ENCODE measurements around the gene PRC1.
"Not testable (repeated sequence)": the region's sequence is repeated elsewhere in the genome, so short reads cannot be mapped to it uniquely, and the experiment has no call there.

PRC1 gene

GRCh38 chr15:90994417-90995311 is at the start of gene PRC1:
PRC1 (minus strand) TSS chr15:90994535; CDS start chr15:90994417, 118 bp downstream.
- peak; percentile 98 for DNase-seq (ENCODE audit: low read depth)

- DNase-seq (ENCODE audit: low read depth), result no peak
Measured at GRCh38 chr15:91043202-91043874, 49.0 kb upstream of the PRC1 start.

- no peak for DNase-seq (ENCODE audit: low read depth)
Measured at GRCh38 chr15:91040856-91041255, 46.5 kb upstream of the PRC1 start.

- no peak for DNase-seq (ENCODE audit: low read depth)
Measured at GRCh38 chr15:91039996-91040395, 45.7 kb upstream of the PRC1 start.

GRCh38 chr15:91032919-91033803 is 38.8 kb upstream of the PRC1 start:
- peak; percentile 33 for DNase-seq (ENCODE audit: low read depth)

GRCh38 chr15:91031796-91032195 is 37.5 kb upstream of the PRC1 start:
- DNase-seq (ENCODE audit: low read depth), result no peak

- no peak for DNase-seq (ENCODE audit: low read depth)
Measured at GRCh38 chr15:91027677-91028076, 33.3 kb upstream of the PRC1 start.

GRCh38 chr15:91023720-91024119 is 29.4 kb upstream of the PRC1 start:
- DNase-seq (ENCODE audit: low read depth), result no peak

GRCh38 chr15:91022832-91023129 is 28.4 kb upstream of the PRC1 start:
- no peak for DNase-seq (ENCODE audit: low read depth)

GRCh38 chr15:91022075-91022831 is 27.9 kb upstream of the PRC1 start, which contains the start of gene VPS33B:
VPS33B (minus strand) TSS chr15:91022594; CDS start chr15:91022249, 345 bp downstream.
- peak; percentile 89 for DNase-seq (ENCODE audit: low read depth)

GRCh38 chr15:91021516-91022074 is 27.3 kb upstream of the PRC1 start:
- DNase-seq (ENCODE audit: low read depth), result peak; percentile 55

- DNase-seq (ENCODE audit: low read depth), result no peak
Measured at GRCh38 chr15:91018158-91018557, 23.8 kb upstream of the PRC1 start.

- DNase-seq (ENCODE audit: low read depth), result no peak
Measured at GRCh38 chr15:91017716-91018115, 23.4 kb upstream of the PRC1 start.

GRCh38 chr15:91013701-91014100 is 19.4 kb upstream of the PRC1 start:
- not testable (repeated sequence) for DNase-seq (ENCODE audit: low read depth)

- DNase-seq (ENCODE audit: low read depth), result no peak
Measured at GRCh38 chr15:91007266-91007665, 12.9 kb upstream of the PRC1 start.

GRCh38 chr15:91001209-91001608 is 6.9 kb upstream of the PRC1 start:
- no peak for DNase-seq (ENCODE audit: low read depth)

- no peak for DNase-seq (ENCODE audit: low read depth)
Measured at GRCh38 chr15:90998737-90999136, 4.4 kb upstream of the PRC1 start.

GRCh38 chr15:90994059-90994416 is 297 bp downstream of the PRC1 start:
- peak; percentile 17 for DNase-seq (ENCODE audit: low read depth)

GRCh38 chr15:90991587-90992285 is 2.6 kb downstream of the PRC1 start:
- peak; percentile 20 for DNase-seq (ENCODE audit: low read depth)

- DNase-seq (ENCODE audit: low read depth), result no peak
Measured at GRCh38 chr15:90990446-90990845, 3.9 kb downstream of the PRC1 start.

All from EH (cell line).